Activated naive CD4-positive, alpha-beta T cell treated with anti-CD3 and anti-CD28 coated beads for 36 hours (primary cell): ENCODE data around the gene PFN3. TPM values are rescaled to one million over a fixed set of nuclear protein-coding genes. Genes with fewer than 3 reads are reported as not detected.

Experiments used
- CTCF ChIA-PET: fragments of 350-600 bp; sonication (Branson Sonifier 250); formaldehyde crosslinking; loops from one replicate; lab custom pipeline; 2021; ENCODE audit warnings: antibody characterized with exemption; lab: Charles Lee
- DNase-seq: peaks from one replicate; pipeline ENCODE4 v3.0.0-alpha.2; 2020
- H3K27ac Mint-ChIP-seq: one replicate; pipeline ENCODE4 v1.8.0; 2021; ENCODE audit warnings: mild to moderate bottlenecking, mixed read lengths
- H3K27me3 Mint-ChIP-seq: one replicate; pipeline ENCODE4 v1.8.0; 2021; ENCODE audit warnings: low read depth, mixed read lengths
- H3K36me3 Mint-ChIP-seq: one replicate; pipeline ENCODE4 v1.8.0; 2021; ENCODE audit warnings: low read depth, mixed read lengths
- H3K4me1 Mint-ChIP-seq: one replicate; pipeline ENCODE4 v1.8.0; 2021; ENCODE audit warnings: low read depth, mixed read lengths
- H3K4me3 Mint-ChIP-seq: one replicate; pipeline ENCODE4 v1.8.0; 2021; ENCODE audit warnings: mild to moderate bottlenecking, moderate library complexity, mixed read lengths
- H3K9me3 Mint-ChIP-seq: one replicate; pipeline ENCODE4 v1.8.0; 2021; ENCODE audit warnings: mixed read lengths
- intact Hi-C: fragments of 100-400 bp; cut with micrococcal nuclease; formaldehyde crosslinking; loops from one replicate; pipeline ENCODE4 v1.15.1; 2023
- total RNA-seq, 2 experiments: library from RNA; stranded (reverse); gene quantifications; one replicate each; pipeline ENCODE4 v1.2.3, GENCODE V29; 2021

The PFN3 gene, protein sequence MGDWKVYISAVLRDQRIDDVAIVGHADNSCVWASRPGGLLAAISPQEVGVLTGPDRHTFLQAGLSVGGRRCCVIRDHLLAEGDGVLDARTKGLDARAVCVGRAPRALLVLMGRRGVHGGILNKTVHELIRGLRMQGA
- not detected for total RNA-seq

DNA sequence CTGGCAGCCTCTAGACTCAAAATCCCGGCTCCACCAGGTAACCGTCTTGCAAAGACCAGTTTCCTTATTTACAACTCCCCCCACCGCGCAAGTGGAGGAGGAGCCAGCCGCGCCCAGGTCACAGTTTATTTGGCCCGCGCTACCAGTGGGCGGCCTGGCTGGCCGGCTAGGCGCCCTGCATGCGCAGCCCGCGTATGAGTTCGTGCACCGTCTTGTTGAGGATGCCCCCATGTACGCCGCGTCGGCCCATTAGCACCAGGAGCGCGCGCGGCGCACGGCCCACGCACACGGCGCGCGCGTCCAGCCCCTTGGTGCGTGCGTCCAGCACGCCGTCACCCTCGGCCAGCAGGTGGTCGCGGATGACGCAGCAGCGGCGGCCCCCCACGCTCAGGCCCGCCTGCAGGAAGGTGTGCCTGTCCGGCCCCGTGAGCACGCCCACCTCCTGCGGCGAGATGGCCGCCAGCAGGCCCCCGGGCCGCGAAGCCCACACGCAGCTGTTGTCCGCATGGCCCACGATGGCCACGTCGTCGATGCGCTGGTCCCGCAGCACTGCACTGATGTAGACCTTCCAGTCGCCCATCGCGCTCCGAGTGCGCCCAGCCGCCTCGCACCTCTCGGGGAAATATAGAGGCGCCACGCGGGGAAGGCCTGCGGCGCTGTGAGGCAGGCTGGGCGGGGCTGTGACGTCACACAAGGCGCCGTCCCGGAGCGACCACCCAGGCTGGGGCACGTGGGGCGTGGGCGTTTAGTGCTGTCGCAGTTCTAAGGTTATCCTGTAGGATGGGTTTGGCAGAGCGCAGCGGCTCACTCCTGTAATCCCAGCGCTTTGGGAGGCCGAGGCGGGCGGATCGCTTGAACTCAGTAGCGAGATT is at the start of gene PFN3:
TSS of gene PFN3 (minus strand) at position 665 of the 872 bp plus-strand sequence. CDS start at position 580, 85 bp downstream.
- Mint-ChIP-seq H3K36me3 (no peaks in the 10 kb centered on the region), H3K27ac (no peak within 1 kb of the TSS), H3K9me3 (no peaks in the 10 kb centered on the region), H3K4me3 (no peak within 1 kb of the TSS), H3K4me1 (peaks cover 19% of the 10 kb centered on the region), H3K27me3 (peaks cover 15% of the 10 kb centered on the region)
- CTCF ChIA-PET = interaction anchor here (5.0 to 9.9 kb wide), 3 partner anchors 9 to 91 kb away, joined by 28 to 161 read pairs (median 138); no protein-coding TSS in a partner anchor
- DNase-seq = no peak
- intact Hi-C loops = no loop called here

DNA sequence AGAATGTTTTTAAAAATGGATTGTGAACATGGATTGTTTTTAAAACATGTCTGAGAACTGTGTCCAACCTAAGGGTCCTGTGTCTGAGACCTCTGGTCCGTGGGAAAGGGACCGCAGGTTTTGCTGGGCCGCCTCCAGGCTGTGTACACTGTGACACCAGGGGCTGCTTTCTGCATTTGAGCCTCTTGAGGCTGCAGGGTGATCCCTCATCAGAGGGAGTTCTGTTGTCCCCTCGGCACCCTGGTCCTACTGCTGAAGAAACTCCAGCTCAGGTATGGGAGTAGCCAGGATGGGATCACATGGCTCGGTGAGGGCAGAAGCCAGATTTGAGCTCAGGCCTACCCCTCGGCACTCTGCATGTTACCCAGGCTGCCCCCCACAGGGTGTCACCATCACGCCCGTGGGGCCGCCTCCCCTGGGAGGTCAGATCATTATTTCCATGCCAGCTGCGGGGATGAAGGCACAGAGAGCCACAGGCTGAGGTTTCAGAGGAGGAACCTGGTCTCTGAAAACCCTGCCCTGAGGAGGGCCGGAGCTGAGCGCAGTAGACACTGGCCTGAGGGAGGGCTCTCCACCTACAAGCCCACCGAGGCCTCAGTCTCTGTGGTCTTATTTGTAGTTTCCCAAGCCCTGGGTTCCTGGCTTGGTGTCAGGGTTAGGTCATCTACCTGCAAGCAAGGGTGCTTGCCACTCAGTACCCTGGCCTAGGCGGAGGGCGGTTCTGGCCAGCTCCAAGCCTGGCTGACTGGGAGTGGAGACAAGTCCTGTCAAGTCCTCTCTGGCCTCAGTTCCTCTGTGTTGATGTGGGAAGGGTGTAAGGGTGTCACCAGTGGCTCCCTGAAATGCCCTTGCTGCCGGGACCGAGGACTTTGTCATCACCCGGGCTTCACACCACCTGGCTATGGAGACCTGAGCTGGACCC is 48.9 kb upstream of the PFN3 start:
- Mint-ChIP-seq H3K4me1 (peaks cover 46% of the 10 kb centered on the region), H3K27ac (no peak overlapping the region), H3K27me3 (no peaks in the 10 kb centered on the region), H3K36me3 (no peaks in the 10 kb centered on the region), H3K4me3 (no peak overlapping the region), H3K9me3 (no peaks in the 10 kb centered on the region)
- CTCF ChIA-PET = interaction anchor here (1.0 to 8.6 kb wide), 7 partner anchors 24 to 59 kb away, joined by 3 to 131 read pairs (median 5); no protein-coding TSS in a partner anchor
- no peak for DNase-seq
- intact Hi-C loops = no loop called here

DNA sequence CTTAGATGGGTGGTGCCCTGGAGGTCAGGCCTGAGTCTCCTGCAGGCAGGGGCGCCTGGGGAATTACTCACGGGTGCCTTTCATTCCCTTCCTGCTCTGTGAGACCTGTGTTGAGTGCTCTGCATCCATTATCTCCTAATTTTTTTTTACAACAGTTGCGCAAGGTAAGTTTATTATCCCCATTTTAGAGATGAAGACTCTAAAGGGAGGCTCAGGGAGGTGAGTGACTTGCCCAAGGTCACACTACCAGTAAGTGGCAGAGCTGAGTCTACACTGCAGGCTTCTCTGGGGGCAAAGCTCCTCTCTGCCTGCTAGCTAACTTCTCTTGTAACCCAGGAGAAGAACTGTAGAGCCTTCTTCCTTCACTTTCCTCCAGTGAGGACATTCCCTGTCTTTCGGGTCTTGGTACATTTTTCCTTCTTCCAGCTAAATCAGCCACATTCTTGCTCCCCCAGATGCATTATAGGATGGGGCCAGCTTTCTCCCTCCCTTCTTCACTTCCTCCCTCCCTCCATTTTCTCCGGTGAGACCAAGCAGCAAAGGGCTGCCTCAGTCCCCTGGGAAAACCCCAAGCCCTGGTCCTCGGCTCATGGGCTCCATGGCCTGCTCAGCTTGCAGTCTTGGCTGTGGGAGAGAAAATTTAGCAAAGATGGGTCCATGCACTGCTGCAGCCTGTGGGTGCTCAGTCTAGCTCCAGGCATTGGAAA is 47.9 kb upstream of the PFN3 start:
- CTCF ChIA-PET = interaction anchor here (1.3 to 8.6 kb wide), 7 partner anchors 7 to 139 kb away, joined by 3 to 131 read pairs (median 9); no protein-coding TSS in a partner anchor
- Mint-ChIP-seq H3K9me3 (no peaks in the 10 kb centered on the region), H3K4me1 (peaks cover 48% of the 10 kb centered on the region), H3K36me3 (no peaks in the 10 kb centered on the region), H3K27me3 (no peaks in the 10 kb centered on the region), H3K27ac (peak overlapping the region; percentile 42), H3K4me3 (peak overlapping the region; percentile 56)
- DNase-seq = no peak
- intact Hi-C loops = no loop called here

DNA sequence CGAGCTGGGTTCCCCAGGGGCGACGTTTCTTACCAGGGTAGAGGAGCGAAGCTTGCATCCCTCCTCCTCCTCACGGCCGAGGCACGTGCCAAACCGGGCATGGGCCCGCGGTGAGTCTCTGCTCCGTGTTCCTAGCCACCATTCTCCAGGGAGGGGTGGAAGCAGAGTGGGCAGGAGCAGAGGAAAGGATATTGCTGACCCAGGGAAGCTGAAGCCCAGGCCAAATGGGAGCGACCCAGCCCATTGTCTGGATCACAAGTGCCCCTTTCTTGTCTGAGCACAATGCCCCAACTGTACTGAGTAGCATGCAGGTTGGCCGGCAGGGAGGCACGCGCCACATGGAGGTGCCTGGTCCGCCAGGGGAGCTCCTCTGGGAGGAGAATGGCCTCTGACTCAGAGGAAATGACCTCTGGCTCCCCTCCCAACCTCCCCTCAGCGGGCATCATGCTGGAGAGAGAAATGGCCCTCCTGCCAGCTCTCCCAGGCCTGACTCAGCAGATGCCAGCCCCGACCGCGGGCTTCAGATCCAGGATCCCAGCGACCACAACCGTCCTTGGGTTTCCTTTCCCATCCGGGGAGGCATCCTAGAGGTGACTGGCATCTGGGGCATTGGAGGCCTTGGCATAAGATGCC is 47.3 kb upstream of the PFN3 start:
- no peaks in the 10 kb centered on the region for H3K9me3 Mint-ChIP-seq

DNA sequence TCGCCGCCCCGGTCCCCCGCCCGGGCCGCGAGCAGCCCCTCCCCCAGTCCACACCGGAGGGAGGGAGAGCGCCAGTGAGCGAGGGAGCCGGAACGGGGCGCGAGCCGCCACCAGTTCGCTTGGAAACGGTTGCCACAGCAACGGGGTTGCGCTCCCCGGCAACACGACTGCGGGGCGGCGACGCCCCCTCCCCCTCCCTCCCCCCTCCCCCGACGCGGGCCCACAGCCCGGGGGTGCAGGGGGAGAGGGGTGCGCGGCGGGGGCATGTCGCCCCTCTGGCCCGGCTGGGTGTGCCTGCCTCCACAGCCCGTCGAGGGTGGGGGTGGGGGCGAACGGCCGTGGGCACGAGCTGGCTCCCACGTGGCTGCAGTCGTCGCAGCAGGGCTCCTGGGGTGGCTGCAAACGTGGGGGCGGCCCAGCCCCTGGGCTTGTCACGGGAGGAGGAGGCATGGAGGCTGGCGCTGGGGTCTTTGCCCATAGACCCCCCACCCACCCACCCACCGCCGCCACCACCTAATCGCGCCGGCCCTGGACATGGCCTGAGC is 46.7 kb upstream of the PFN3 start:
- no peaks in the 10 kb centered on the region for H3K27me3 Mint-ChIP-seq
- H3K4me3 Mint-ChIP-seq = peak overlapping the region; percentile 56
- CTCF ChIA-PET = interaction anchor here (1.4 to 8.6 kb wide), 7 partner anchors 8 to 137 kb away, joined by 4 to 131 read pairs (median 37); no protein-coding TSS in a partner anchor
- DNase-seq = peak; percentile 72
- no peak overlapping the region for H3K27ac Mint-ChIP-seq
- no peaks in the 10 kb centered on the region for H3K9me3 Mint-ChIP-seq
- intact Hi-C loops = no loop called here
- H3K36me3 Mint-ChIP-seq = no peaks in the 10 kb centered on the region
- peaks cover 45% of the 10 kb centered on the region for H3K4me1 Mint-ChIP-seq

More for the DNA sequence above, 47.3 kb upstream of the PFN3 start:
- intact Hi-C loops = no loop called here
- Mint-ChIP-seq H3K27me3 (no peaks in the 10 kb centered on the region), H3K36me3 (no peaks in the 10 kb centered on the region), H3K27ac (peak overlapping the region; percentile 42), H3K4me3 (peak overlapping the region; percentile 56), H3K4me1 (peaks cover 46% of the 10 kb centered on the region)
- CTCF ChIA-PET = interaction anchor here (1.4 to 8.6 kb wide), 7 partner anchors 7 to 138 kb away, joined by 4 to 131 read pairs (median 37); no protein-coding TSS in a partner anchor
- no peak for DNase-seq

DNA sequence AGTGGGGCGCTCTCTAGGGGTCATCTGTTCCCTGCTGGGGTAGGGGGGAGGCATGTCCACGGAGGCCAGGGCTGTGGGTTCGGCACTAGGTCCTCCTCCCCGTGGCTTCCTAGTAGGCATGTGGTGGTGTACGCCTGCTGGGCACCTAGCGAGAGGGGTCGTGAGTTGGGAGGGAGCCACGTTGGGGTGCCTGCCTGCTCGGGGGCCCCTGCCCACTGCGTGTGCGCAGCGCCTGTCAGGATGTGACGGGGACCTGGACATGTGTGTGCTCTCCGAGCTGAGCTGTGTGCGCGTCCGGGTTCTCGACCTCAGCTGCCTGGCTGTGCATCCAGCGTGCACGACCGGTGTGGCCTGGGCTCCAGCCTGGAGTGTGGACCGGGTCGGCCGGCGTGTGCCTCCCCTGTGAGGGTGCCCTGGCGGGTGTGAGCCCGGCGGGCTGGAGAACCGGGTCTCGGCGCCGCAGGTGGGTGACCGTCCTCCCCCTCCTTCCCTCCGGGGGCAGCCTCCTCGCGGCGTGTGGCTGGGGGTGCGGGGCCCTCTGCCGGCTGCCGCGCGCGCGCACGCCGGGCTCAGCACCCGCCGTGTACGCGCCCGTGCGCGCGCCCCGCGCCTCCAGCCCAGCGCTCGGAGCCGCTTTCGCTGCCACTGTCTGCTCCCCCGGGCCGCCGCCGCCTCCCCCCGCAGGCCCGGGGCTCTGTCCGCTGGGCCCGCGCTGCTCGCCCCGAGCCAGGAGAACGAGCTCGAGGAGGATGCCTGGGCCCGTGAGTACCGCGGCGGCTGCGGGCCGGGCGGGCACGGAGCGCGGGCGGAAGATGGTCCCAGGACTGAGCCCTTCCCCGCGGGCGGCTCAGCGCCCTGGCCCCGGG is 46.0 kb upstream of the PFN3 start, which contains the start of gene PRR7:
TSS of gene PRR7 (plus strand) at position 615 of the 866 bp plus-strand sequence. CDS start 8,254 bp downstream, outside the sequence.
- Mint-ChIP-seq H3K4me1 (peaks cover 45% of the 10 kb centered on the region), H3K36me3 (peaks cover 2% of the 10 kb centered on the region), H3K27me3 (no peaks in the 10 kb centered on the region), H3K9me3 (no peaks in the 10 kb centered on the region), H3K4me3 (peak within 1 kb of the TSS; percentile 77), H3K27ac (peak within 1 kb of the TSS; percentile 92)
- CTCF ChIA-PET = interaction anchor here (1.0 to 8.6 kb wide), 8 partner anchors 9 to 86 kb away, joined by 3 to 131 read pairs (median 24); no protein-coding TSS in a partner anchor
- DNase-seq = peak; percentile 65
- intact Hi-C loops = no loop called here

DNA sequence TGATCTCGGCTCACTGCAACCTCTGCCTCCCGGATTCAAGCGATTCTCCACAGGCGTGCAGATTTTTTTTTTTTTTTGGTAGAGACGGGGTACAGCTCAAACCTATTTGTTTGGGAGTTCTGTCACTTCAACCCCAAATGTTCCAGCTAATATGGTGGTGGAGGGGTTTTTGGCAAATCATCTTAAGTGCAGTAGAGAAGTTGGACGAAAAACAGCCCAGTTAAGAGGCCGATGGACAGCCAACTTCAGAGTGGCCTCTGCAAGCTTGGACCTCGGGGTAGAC is 45.4 kb upstream of the PFN3 start:
- Mint-ChIP-seq H3K9me3 (no peaks in the 10 kb centered on the region), H3K36me3 (peaks cover 2% of the 10 kb centered on the region), H3K27ac (peak overlapping the region; percentile 92), H3K27me3 (no peaks in the 10 kb centered on the region), H3K4me3 (peak overlapping the region; percentile 77), H3K4me1 (peaks cover 48% of the 10 kb centered on the region)
- CTCF ChIA-PET = interaction anchor here (0.7 to 8.6 kb wide), 10 partner anchors 9 to 136 kb away, joined by 3 to 131 read pairs (median 7); no protein-coding TSS in a partner anchor
- DNase-seq = no peak
- intact Hi-C loops = loop anchor here (1.0 to 2.0 kb wide), 3 partner anchors 8 to 41 kb away; no protein-coding TSS in a partner anchor

DNA sequence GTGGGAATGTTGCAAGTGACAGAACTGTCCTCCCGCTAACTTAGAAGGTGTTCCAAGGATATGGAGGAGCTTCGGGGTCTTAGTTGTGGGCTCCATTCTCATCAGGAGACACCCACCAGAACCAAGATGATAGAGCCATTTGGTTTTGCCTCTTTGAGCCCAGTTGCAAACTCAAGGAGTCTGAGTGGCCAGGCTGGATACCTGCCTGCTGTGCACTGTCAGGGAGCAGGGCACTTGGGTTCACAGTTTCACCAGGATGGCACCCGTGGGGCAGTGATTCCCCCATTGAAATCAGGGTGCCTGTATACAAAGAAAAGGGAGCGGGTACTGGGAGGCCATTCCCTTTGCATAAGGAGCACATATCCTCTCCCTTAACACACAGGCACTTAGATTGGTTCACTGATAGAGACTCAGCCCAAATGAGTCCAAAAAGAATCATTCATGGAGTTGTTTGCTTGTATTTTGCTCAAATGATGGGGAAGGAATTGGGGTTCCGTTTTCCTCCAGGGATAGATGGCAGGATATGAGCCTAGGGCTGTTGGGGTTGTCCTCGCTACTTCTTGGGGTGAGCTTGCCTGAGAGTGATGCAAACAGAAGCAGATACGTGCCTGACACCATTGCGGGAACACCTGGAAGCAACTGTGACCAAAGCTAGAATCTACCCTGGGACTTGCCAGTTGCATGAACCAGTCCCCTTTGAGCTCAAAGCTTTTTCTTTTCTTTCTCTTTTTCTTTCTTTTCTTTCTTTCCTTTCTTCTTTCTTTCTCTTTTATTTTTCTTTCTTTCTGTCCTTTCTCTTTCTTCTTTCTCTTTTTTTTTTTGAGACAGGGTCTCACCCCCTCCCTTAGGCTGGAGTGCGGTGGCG is 44.8 kb upstream of the PFN3 start:
- Mint-ChIP-seq H3K27me3 (no peaks in the 10 kb centered on the region), H3K9me3 (no peaks in the 10 kb centered on the region), H3K4me1 (peaks cover 51% of the 10 kb centered on the region), H3K4me3 (peak overlapping the region; percentile 77), H3K27ac (peak overlapping the region; percentile 92), H3K36me3 (peaks cover 5% of the 10 kb centered on the region)
- CTCF ChIA-PET = interaction anchor here (0.7 to 8.6 kb wide), 10 partner anchors 9 to 135 kb away, joined by 3 to 131 read pairs (median 7); no protein-coding TSS in a partner anchor
- DNase-seq = peak; percentile 70
- intact Hi-C loops = loop anchor here (1.0 to 2.0 kb wide), 3 partner anchors 9 to 40 kb away; no protein-coding TSS in a partner anchor
